ENCODE data around the gene UBL7.
"Not testable (repeated sequence)": the region's sequence is repeated elsewhere in the genome, so short reads cannot be mapped to it uniquely, and the experiment has no call there.

Gene UBL7

DNA sequence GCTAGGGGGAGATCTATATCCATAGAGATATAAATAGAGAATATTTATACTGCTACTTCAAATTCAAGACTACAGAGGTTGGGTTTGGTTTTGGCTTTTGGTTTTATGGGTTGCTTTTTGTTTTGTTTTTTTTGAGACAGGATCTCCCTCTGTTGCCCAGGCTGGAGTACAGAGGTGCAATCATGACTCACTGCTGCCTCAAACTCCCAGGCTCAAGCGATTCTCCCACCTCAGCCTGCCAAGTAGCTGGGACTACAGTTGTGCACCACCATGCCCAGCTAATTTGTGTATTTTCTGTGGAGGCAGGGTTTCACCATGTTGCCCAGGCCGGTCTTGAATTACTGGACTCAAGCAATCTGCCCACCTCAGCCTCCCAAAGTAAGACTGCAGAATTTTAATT lies 3.9 kb upstream of the UBL7 start:
- no peak overlapping the region for H3K4me3 ChIP-seq (ENCODE audit: control insufficient read depth, low read depth, low read length)
- no peak for DNase-seq (ENCODE audit: low read depth)
- TF ChIP-seq, protein P1, sequence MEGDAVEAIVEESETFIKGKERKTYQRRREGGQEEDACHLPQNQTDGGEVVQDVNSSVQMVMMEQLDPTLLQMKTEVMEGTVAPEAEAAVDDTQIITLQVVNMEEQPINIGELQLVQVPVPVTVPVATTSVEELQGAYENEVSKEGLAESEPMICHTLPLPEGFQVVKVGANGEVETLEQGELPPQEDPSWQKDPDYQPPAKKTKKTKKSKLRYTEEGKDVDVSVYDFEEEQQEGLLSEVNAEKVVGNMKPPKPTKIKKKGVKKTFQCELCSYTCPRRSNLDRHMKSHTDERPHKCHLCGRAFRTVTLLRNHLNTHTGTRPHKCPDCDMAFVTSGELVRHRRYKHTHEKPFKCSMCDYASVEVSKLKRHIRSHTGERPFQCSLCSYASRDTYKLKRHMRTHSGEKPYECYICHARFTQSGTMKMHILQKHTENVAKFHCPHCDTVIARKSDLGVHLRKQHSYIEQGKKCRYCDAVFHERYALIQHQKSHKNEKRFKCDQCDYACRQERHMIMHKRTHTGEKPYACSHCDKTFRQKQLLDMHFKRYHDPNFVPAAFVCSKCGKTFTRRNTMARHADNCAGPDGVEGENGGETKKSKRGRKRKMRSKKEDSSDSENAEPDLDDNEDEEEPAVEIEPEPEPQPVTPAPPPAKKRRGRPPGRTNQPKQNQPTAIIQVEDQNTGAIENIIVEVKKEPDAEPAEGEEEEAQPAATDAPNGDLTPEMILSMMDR (IDR thresholded peaks at IDR 0.05; ENCODE audit: control insufficient read depth, insufficient read depth, low read depth, low read length, missing control alignments), result no peak

DNA sequence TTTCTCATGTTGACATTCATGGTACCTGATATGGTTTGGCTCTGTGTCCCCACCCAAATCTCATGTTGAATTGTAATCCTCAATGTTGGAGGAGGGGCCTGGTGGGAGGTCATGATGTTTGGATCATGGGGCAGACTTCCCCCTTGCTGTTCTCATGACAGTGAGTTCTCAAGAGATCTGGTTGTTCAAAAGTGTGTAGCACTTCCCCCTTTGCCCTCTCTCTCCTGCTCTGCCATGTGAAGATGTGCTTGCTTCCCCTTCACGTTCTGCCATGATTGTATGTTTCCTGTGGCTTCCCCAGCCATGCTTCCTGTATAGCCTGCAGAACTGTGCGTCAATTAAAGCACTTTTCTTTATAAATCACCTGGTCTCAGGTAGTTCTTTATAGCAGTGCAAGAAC lies 3.3 kb upstream of the UBL7 start:
- H3K4me3 ChIP-seq (ENCODE audit: control insufficient read depth, low read depth, low read length), result no peak overlapping the region
- no peak for DNase-seq (ENCODE audit: low read depth)
- TF ChIP-seq, protein P1 (IDR thresholded peaks at IDR 0.05; ENCODE audit: control insufficient read depth, insufficient read depth, low read depth, low read length, missing control alignments), result no peak

DNA sequence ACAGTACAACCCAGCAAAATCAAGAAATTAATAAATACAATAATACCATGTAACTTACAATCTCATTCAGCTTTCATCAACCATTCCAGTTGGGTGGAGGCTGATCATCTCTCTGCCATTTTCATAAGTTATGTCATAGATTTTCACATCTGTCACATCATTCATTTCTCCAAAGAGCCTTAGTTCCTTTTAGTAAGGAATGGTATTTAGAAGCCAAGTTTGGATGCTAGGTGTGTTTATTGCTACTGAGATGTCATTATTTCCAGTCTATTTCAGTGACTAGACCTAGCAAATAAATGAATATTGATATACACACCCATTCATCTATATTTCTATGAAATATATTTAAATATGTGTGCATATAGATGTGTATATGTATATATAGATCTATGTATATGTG lies 2.7 kb upstream of the UBL7 start:
- no peak for DNase-seq (ENCODE audit: low read depth)
- H3K4me3 ChIP-seq (ENCODE audit: control insufficient read depth, low read depth, low read length), result no peak overlapping the region
- TF ChIP-seq, protein P1 (IDR thresholded peaks at IDR 0.05; ENCODE audit: control insufficient read depth, insufficient read depth, low read depth, low read length, missing control alignments), result no peak

DNA sequence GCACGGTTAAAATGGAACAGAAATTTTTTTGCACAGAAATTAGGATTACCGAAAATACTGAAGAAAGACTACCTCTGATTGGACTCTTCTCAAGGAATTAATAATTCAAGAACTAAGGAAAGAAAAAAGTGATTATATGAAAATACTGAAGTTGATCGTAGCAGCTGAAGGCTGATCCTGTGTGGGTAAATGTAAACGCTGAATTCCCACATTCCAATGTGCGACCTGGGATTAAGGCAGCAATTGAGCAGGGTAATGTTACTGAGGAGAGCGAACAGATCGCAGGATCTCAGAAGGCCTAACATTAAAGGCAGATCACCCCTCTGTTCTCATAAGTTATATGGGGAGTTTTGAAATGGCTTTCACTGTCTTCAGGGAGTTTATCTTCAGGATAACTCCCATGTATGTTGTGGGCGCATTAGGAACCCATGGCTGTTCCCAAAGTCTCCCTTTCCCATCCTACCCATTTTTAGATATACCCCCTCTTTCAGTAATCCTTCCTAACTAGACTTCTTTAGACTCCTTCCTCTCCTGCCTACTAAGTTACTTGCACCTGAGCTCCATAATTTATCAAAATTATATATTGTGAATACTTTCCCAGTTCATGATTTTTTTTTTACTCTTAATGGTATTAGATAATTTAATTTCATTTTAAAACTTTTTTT lies 1.0 kb upstream of the UBL7 start:
- no peak for DNase-seq (ENCODE audit: low read depth)
- H3K4me3 ChIP-seq (ENCODE audit: control insufficient read depth, low read depth, low read length), result peak overlapping the region; percentile 86
- TF ChIP-seq, protein P1 (IDR thresholded peaks at IDR 0.05; ENCODE audit: control insufficient read depth, insufficient read depth, low read depth, low read length, missing control alignments), result no peak

DNA sequence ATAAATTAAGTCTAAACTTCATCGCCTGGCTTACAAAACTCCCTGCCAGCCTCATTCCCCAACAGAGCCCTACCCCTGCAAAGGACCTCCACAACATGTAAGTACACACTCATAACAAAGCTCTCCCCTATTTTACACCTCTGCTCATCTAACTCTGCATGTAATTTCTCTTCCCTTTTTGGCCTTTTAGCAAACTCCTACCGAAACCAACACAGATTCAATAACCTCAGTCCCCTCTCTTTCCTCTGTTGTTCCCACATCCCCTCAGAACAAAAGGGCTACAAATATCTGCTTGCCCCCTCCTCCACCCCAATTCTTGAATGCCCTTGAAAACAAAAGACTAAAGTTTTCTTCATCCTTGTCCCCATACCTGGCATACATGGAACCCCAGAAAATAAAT lies 662 bp downstream of the UBL7 start:
- H3K4me3 ChIP-seq (ENCODE audit: control insufficient read depth, low read depth, low read length), result peak overlapping the region; percentile 86
- TF ChIP-seq, protein P1 (IDR thresholded peaks at IDR 0.05; ENCODE audit: control insufficient read depth, insufficient read depth, low read depth, low read length, missing control alignments), result no peak
- DNase-seq (ENCODE audit: low read depth), result no peak

DNA sequence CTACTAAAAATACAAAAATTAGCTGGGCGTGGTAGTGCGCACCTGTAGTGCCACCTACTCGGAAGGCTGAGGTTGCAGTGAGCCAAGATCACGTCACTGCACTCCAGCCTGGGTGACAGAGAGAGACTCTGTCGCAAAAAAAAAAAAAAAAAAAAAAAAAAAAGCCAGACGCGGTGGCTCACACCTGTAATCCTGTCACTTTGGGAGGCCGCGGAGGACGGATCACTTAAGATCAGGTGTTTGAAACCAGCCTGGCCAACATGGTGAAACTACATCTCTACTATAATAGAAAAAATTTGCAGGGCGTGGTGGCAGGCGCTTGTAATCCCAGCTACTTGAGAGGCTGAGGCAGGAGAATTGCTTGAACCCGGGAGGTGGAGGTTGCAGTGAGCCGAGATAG lies 1.2 kb downstream of the UBL7 start:
- H3K4me3 ChIP-seq (ENCODE audit: control insufficient read depth, low read depth, low read length); DNase-seq (ENCODE audit: low read depth): not testable (repeated sequence)

DNA sequence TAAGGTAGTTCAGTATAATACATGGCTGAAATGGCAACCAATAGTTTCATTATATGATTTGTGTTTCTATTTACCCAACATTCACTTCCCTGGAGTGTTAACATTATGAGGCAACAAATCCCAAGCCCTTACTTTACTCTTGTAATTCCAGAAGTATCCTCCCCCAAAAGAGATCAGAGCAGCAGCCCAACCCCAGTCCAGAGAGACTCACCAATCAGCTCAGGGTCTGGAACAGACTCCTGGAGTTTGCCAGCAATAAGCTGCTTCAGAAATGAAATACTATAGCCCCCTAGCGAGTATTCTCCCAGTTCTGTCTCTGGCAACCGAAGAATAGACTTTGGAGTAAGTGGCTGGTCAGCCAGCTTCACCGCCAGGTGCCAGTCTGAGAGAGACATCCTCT lies 2.5 kb downstream of the UBL7 start:
- no peak overlapping the region for H3K4me3 ChIP-seq (ENCODE audit: control insufficient read depth, low read depth, low read length)
- TF ChIP-seq, protein P1 (IDR thresholded peaks at IDR 0.05; ENCODE audit: control insufficient read depth, insufficient read depth, low read depth, low read length, missing control alignments), result no peak
- no peak for DNase-seq (ENCODE audit: low read depth)

DNA sequence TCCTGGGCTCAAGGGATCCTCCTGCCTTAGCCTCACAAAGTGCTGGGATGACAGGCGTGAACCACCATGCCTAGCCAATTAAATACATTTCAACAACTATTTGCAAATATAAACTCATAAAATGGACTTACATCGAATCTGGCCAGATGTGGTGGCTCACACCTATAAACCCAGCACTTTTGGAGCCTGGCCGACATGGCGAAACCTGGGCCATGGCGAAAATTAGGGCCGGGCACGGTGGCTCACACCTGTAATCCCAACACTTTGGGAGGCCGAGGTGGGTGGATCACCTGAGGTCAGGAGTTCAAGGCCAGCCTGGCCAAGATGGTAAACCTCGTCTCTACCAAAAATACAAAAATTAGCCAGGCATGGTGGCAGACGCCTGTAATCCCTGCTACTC lies 3.9 kb downstream of the UBL7 start:
- not testable (repeated sequence) for H3K4me3 ChIP-seq (ENCODE audit: control insufficient read depth, low read depth, low read length); DNase-seq (ENCODE audit: low read depth)
